ENCODE results near the gene CFAP100. TPM values are rescaled to one million over a fixed set of nuclear protein-coding genes. Genes with fewer than 3 reads are reported as not detected.

The CFAP100 gene
- total RNA-seq, 1 donor from 2014 or later: not detected

DNA sequence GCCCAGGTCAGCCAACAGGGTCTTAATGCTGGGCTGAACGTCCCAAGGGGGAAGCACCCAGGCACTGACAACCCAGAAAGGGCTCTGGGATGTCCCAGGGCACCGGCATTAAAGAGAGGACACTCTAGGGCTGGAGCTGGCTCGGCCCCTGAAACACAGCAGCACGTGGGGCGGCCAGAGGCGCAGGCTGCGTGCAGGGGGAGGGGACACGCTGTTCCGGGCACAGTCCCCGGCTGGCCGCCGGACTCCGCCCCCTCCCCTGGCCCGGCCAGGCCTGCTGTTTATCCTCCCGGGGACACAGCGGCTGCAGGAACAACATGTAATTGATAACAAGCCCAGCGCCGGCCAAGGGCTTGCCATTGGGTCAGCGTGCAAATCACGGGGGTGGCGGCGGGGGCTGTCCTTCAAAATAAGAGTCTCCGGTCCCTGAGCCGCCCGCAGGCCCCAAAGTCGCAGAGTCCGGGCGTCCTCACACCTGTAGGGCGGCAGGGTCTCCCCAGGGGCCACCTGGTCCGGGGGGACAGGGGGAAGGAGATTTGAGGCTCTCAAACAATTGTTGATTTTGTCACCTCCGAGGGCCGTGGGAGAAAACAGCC lies 38.8 kb upstream of the CFAP100 start:
- intact Hi-C loops (cut with micrococcal nuclease): loop anchor here (10.0 kb wide), 1 partner anchor 91 kb away; no protein-coding TSS in a partner anchor
- H3K36me3 ChIP-seq: peaks cover 14% of the 10 kb centered on the region
- peaks cover 8% of the 10 kb centered on the region for H3K9me3 ChIP-seq (replicated peaks)
- peak overlapping the region; percentile 97 for H3K27ac ChIP-seq (replicated peaks)
- H3K4me3 ChIP-seq: peak overlapping the region; percentile 87
- H3K4me1 ChIP-seq: peaks cover 73% of the 10 kb centered on the region
- TF ChIP-seq, protein P1, sequence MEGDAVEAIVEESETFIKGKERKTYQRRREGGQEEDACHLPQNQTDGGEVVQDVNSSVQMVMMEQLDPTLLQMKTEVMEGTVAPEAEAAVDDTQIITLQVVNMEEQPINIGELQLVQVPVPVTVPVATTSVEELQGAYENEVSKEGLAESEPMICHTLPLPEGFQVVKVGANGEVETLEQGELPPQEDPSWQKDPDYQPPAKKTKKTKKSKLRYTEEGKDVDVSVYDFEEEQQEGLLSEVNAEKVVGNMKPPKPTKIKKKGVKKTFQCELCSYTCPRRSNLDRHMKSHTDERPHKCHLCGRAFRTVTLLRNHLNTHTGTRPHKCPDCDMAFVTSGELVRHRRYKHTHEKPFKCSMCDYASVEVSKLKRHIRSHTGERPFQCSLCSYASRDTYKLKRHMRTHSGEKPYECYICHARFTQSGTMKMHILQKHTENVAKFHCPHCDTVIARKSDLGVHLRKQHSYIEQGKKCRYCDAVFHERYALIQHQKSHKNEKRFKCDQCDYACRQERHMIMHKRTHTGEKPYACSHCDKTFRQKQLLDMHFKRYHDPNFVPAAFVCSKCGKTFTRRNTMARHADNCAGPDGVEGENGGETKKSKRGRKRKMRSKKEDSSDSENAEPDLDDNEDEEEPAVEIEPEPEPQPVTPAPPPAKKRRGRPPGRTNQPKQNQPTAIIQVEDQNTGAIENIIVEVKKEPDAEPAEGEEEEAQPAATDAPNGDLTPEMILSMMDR (IDR thresholded peaks at IDR 0.05; ENCODE audit: borderline replicate concordance): no peak
- peak; percentile 98 for DNase-seq
- peaks cover 7% of the 10 kb centered on the region for H3K27me3 ChIP-seq (ENCODE audit: low read depth)

DNA sequence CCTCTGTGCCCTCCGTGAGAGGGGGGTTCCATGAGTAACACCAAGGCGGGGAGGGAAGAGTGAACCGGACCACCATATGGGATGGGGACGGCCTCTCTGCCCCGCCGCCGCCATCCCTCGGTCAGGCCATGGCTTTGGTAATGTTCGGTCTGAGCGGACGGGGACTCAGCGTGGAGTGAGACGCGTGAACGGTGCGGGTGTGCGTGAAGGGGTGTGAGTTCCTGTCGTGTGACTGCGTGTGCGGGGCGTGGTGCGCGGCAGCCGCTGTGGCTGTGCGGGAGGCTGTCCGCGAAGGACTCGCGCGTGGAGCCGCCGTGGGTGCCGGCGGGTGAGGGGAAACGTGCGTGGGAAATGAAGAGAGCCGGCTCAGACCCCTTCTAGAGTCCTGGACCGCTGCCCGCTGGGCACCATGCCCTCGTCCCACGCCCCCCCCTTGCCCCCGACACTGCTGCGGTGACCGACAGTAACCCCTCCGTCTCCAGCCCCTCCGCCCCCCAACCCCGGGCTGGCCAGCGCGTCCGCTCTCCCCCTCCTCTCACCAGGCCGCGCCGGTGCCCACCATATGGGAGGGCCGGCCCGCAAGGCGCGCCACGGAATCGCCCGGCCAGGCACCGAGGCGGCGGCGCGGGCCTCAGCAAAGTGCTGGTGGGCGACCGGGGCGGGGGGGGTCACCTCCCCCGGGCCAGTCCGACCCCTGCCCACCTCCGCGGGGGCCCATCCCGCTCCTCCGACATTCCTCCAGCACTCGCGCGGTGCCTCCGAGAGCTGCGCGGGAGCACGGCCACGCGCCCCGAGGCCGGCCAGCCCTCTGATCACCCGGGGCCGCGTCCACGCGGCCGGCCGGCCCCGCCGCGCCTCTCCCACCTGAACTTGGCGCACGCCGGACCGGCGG lies 38.1 kb upstream of the CFAP100 start:
- TF ChIP-seq, protein P1 (IDR thresholded peaks at IDR 0.05; ENCODE audit: borderline replicate concordance): no peak
- H3K36me3 ChIP-seq: peaks cover 8% of the 10 kb centered on the region
- peak overlapping the region; percentile 97 for H3K27ac ChIP-seq (replicated peaks)
- intact Hi-C loops (cut with micrococcal nuclease): loop anchor here (10.0 kb wide), 1 partner anchor 92 kb away; no protein-coding TSS in a partner anchor
- peaks cover 66% of the 10 kb centered on the region for H3K4me1 ChIP-seq
- peak overlapping the region; percentile 87 for H3K4me3 ChIP-seq
- peaks cover 13% of the 10 kb centered on the region for H3K27me3 ChIP-seq (ENCODE audit: low read depth)
- peaks cover 8% of the 10 kb centered on the region for H3K9me3 ChIP-seq (replicated peaks)
- peak; percentile 56 for DNase-seq

DNA sequence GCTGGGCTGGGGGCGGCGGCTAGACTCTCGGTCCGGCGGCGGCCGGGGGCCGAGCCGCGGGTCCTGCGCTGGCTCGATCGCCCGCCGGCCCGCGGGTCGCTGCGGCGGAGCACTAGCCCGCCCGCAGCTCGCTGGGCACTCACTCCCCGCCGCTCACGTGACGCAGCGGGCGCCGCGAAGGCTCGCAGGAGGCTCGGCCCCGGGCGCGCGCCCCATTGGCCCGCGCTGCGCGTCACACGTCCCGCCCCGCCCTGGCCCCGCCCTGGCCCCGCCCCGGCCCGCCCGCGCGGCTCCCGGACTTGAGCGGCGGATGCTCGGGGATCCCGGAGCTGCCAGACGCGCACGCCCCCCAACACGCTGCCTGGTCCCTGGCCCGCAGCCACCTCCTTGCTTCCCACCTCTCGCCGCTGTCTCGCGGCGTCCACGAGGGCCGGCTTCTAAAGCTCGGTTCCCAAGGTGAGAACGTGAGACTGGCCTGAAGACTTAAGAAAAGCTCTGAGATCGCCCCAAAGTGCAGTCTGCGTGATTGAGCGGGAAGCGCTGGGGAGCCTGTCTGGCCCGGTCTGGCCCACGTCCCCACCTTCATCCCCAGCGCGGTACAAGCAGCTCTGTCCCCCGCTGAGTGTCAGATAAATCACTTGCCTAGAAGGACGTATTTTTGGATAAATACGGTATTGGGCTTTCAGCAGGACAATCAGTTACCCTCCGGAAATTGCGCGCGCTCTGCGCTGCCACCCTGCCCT lies 37.2 kb upstream of the CFAP100 start, which contains the start of gene KLF15:
KLF15 (minus strand) TSS at position 114 of the 743 bp plus-strand sequence. CDS start 4,486 bp downstream, outside the sequence.
- intact Hi-C loops (cut with micrococcal nuclease): loop anchor here (10.0 kb wide), 1 partner anchor 93 kb away; no protein-coding TSS in a partner anchor
- peaks cover 8% of the 10 kb centered on the region for H3K9me3 ChIP-seq (replicated peaks)
- DNase-seq: peak; percentile 89
- H3K36me3 ChIP-seq: no peaks in the 10 kb centered on the region
- H3K4me1 ChIP-seq: peaks cover 57% of the 10 kb centered on the region
- peak within 1 kb of the TSS; percentile 97 for H3K27ac ChIP-seq (replicated peaks)
- TF ChIP-seq, protein P1 (IDR thresholded peaks at IDR 0.05; ENCODE audit: borderline replicate concordance): no peak
- peaks cover 13% of the 10 kb centered on the region for H3K27me3 ChIP-seq (ENCODE audit: low read depth)
- H3K4me3 ChIP-seq: peak within 1 kb of the TSS; percentile 87

DNA sequence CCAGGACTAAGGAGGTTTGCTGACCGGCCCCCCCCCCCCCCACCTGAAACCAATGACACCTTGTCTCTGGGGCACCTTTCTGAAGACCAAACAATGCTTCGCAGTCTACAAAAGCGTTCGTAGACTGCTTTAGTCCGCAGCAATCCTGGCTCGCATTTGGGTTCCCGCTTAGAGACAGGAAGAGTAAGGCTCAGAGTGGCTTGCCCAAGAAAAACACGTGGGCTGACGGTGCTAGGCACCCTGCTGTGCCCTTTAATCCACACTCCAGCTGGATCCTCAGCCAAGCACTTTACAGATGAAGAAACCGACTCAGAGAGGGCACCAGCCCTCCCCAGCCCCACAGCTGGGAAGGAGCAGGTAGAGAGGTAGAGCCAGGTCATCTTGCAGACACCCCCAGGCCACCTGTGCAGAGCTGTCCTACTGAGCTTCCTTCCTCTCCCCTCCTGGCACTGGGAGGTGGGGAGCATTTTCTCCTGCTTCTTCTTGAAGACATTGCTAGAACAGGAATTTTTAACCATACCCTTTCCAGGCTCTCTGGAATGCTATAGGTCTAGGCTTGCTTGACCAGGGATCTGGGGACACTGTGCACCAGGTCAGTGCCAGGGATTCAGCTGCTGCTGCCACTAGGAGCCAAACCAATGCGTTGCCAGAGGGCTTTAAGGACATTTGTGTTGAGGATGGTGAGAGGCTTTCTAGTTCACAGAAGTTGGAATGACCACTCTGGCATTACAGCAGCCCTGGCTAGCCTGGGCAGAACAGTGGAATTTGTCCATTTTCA lies 36.5 kb upstream of the CFAP100 start:
- TF ChIP-seq, protein P1 (IDR thresholded peaks at IDR 0.05; ENCODE audit: borderline replicate concordance): no peak
- Histone ChIP-seq H3K27me3 (ENCODE audit: low read depth) (peaks cover 13% of the 10 kb centered on the region), H3K9me3 (replicated peaks) (peaks cover 8% of the 10 kb centered on the region), H3K36me3 (no peaks in the 10 kb centered on the region), H3K4me1 (peaks cover 50% of the 10 kb centered on the region), H3K4me3 (peak overlapping the region; percentile 87), H3K27ac (replicated peaks) (peak overlapping the region; percentile 97)
- intact Hi-C loops (cut with micrococcal nuclease): loop anchor here (10.0 kb wide), 1 partner anchor 93 kb away; no protein-coding TSS in a partner anchor
- DNase-seq: no peak

Measured in left ventricle myocardium inferior (tissue), 1 donor.